HL-60 (cell line): ENCODE measurements around the gene CEP19.

Experiments used
- DNase-seq, 2 experiments: peaks; one replicate each; pipeline ENCODE4 v3.0.0-alpha.2; 2010 to 2020; ENCODE audit warnings: low read depth in 1 of 2, low spot score in 1 of 2
- H3K27ac ChIP-seq: fragments of 250-450 bp; sonication (Bioruptor Pico); replicated peaks from 2 replicates; pipeline ENCODE4 v1.5.1; 2020; ENCODE audit warnings: mild to moderate bottlenecking, moderate library complexity
- H3K27me3 ChIP-seq: fragments of 250-450 bp; sonication (Bioruptor Pico); 2 replicates; pipeline ENCODE4 v1.5.1; 2021; ENCODE audit warnings: mild to moderate bottlenecking, moderate library complexity; ENCODE audit not compliant: insufficient read depth, poor library complexity, severe bottlenecking
- H3K4me3 ChIP-seq: replicated peaks from 2 replicates; pipeline ENCODE4 v1.5.1; 2011; ENCODE audit warnings: mild to moderate bottlenecking, control low read depth, low read length; ENCODE audit not compliant: insufficient read depth
- GABPA ChIP-seq: IDR thresholded peaks from 2 replicates; pipeline ENCODE4 v1.6.1; 2012; ENCODE audit warnings: low read depth
- POLR2AphosphoS5 ChIP-seq: IDR thresholded peaks from 2 replicates; pipeline ENCODE4 v1.6.1; 2012; ENCODE audit warnings: low read depth
- SPI1 ChIP-seq: IDR thresholded peaks from 2 replicates; pipeline ENCODE4 v1.6.1; 2012; ENCODE audit warnings: low read depth, mild to moderate bottlenecking, borderline replicate concordance
- TF ChIP-seq, protein P1 (sequence below): IDR thresholded peaks from 2 replicates; pipeline ENCODE4 v1.6.1; 2012; ENCODE audit warnings: low read depth; ENCODE audit not compliant: insufficient replicate concordance
- TF ChIP-seq, protein P2 (sequence below): IDR thresholded peaks from one replicate; pipeline ENCODE4 v1.5.1; 2011; ENCODE audit warnings: low read length, control low read depth, inconsistent platforms; ENCODE audit not compliant: insufficient read depth

The CEP19 gene

DNA sequence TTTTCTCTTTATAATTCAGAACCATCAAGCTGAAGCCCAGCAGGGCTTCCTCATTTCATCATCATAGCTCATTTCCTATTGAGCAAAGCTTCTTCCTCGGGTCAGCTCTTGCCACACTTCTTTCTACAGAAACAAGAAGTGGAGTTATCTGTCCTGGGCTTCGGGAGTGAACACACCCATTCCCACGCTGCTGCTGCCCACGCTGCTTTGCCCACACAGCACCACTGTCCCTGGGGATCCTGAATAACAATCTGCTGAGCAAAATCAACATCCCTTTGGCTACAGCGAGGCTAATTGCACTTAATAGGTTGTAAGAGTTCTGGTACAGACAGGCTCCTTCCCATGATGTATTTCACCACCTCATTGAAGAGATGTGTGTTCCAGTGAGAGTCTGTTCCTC is 23.7 kb downstream of the CEP19 start:
- TF ChIP-seq SPI1 (peak; percentile 95), GABPA (peak; percentile 40; the same call in 1 of the 2 replicates), POLR2AphosphoS5 (peak; percentile 92)
- TF ChIP-seq, protein P1, sequence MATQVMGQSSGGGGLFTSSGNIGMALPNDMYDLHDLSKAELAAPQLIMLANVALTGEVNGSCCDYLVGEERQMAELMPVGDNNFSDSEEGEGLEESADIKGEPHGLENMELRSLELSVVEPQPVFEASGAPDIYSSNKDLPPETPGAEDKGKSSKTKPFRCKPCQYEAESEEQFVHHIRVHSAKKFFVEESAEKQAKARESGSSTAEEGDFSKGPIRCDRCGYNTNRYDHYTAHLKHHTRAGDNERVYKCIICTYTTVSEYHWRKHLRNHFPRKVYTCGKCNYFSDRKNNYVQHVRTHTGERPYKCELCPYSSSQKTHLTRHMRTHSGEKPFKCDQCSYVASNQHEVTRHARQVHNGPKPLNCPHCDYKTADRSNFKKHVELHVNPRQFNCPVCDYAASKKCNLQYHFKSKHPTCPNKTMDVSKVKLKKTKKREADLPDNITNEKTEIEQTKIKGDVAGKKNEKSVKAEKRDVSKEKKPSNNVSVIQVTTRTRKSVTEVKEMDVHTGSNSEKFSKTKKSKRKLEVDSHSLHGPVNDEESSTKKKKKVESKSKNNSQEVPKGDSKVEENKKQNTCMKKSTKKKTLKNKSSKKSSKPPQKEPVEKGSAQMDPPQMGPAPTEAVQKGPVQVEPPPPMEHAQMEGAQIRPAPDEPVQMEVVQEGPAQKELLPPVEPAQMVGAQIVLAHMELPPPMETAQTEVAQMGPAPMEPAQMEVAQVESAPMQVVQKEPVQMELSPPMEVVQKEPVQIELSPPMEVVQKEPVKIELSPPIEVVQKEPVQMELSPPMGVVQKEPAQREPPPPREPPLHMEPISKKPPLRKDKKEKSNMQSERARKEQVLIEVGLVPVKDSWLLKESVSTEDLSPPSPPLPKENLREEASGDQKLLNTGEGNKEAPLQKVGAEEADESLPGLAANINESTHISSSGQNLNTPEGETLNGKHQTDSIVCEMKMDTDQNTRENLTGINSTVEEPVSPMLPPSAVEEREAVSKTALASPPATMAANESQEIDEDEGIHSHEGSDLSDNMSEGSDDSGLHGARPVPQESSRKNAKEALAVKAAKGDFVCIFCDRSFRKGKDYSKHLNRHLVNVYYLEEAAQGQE = no peak
- no peak overlapping the region for H3K4me3 ChIP-seq
- H3K27me3 ChIP-seq = no peaks in the 10 kb centered on the region
- peak; percentile 92 to 93 for DNase-seq
- peak overlapping the region; percentile 75 for H3K27ac ChIP-seq

DNA sequence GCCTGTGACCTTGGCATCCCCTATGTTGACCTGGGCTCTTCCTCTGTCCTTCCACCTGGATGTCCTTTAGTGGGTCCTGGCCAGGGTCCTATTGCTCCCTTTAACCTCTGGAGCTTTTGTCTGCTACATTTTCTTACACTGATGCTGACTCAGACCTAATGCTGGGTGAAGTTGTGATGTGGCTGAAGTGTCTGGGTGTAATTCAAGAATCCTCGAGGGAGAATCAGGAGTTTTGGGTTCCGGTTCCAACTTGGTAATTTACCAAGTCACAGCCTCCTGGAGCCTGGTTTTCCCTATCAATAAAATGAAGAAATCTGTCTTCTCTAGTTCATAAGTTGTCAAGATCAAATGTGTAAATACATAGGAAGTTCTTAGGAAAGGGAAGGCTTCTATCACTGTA is 25.6 kb downstream of the CEP19 start:
- Histone ChIP-seq H3K27me3 (no peaks in the 10 kb centered on the region), H3K4me3 (no peak overlapping the region), H3K27ac (peak overlapping the region; percentile 75)
- DNase-seq = no peak
- no peak for TF ChIP-seq GABPA
- no peak for TF ChIP-seq SPI1
- no peak for TF ChIP-seq POLR2AphosphoS5
- TF ChIP-seq, protein P1 = no peak
- TF ChIP-seq, protein P2, sequence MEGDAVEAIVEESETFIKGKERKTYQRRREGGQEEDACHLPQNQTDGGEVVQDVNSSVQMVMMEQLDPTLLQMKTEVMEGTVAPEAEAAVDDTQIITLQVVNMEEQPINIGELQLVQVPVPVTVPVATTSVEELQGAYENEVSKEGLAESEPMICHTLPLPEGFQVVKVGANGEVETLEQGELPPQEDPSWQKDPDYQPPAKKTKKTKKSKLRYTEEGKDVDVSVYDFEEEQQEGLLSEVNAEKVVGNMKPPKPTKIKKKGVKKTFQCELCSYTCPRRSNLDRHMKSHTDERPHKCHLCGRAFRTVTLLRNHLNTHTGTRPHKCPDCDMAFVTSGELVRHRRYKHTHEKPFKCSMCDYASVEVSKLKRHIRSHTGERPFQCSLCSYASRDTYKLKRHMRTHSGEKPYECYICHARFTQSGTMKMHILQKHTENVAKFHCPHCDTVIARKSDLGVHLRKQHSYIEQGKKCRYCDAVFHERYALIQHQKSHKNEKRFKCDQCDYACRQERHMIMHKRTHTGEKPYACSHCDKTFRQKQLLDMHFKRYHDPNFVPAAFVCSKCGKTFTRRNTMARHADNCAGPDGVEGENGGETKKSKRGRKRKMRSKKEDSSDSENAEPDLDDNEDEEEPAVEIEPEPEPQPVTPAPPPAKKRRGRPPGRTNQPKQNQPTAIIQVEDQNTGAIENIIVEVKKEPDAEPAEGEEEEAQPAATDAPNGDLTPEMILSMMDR = no peak

DNA sequence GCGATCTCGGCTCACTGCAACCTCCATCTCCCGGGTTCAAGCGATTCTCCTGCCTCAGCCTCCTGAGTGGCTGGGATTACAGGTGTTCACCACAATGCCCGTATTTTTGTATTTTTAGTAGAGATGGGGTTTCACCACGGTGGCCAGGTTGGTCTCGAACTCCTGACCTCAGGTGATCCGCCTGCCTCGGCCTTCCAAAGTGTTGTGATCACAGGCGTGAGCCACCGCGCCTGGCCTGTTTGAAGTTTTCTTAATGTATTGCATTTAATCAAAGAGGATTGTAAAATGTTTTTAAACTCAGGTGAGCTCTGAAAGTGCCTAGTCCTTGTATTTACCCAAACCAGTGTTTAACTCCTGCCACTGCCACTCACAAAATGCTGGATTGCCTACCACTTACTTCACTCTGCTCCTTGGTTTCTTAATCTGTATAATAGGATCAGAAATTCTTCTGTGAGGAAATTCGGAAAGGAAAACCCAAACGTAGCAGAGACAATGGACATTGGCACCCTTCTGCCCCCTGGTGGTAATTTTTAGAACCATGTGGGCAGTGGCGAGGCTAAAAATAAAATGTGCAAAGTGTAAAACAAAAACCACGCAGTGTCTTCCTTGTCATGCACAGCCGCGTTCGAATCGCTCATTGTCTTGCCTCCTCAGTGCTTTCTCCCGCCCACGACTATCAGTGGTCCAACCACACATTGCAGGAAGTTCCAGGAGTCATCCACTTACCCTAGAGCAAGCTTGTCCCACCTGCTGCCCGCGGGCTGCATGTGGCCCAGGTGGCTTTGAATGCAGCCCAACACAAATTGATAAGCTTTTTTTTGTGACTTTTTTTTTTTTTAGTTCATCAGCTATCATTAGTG is 27.3 kb downstream of the CEP19 start:
- Histone ChIP-seq H3K4me3 (no peak overlapping the region), H3K27ac (peak overlapping the region; percentile 52), H3K27me3 (no peaks in the 10 kb centered on the region)
- peak in 1 of 2 experiments; percentile 85 for DNase-seq
- TF ChIP-seq SPI1 (no peak), GABPA (no peak), POLR2AphosphoS5 (peak; percentile 41; the same call in 1 of the 2 replicates)
- TF ChIP-seq, protein P2 = peak; percentile 83
- TF ChIP-seq, protein P1 = no peak
